HG03432 (cell line): ENCODE results near the gene TMEM8B.
"Not testable (repeated sequence)": the region's sequence is repeated elsewhere in the genome, so short reads cannot be mapped to it uniquely, and the experiment has no call there.

Experiments used
- ATAC-seq: cut with Tn5 transposase; IDR thresholded peaks from one replicate; pipeline ENCODE4 v1.9.1; 2021; ENCODE audit warnings: mild to moderate bottlenecking, moderate library complexity; ENCODE audit not compliant: unreplicated experiment

The TMEM8B gene

GRCh38 chr9:35905912-35906679 is 77.1 kb downstream of the TMEM8B start, which contains the start of gene HRCT1:
HRCT1 (plus strand) TSS chr9:35906202; CDS start chr9:35906288, 86 bp downstream.
- no peak for ATAC-seq

DNA sequence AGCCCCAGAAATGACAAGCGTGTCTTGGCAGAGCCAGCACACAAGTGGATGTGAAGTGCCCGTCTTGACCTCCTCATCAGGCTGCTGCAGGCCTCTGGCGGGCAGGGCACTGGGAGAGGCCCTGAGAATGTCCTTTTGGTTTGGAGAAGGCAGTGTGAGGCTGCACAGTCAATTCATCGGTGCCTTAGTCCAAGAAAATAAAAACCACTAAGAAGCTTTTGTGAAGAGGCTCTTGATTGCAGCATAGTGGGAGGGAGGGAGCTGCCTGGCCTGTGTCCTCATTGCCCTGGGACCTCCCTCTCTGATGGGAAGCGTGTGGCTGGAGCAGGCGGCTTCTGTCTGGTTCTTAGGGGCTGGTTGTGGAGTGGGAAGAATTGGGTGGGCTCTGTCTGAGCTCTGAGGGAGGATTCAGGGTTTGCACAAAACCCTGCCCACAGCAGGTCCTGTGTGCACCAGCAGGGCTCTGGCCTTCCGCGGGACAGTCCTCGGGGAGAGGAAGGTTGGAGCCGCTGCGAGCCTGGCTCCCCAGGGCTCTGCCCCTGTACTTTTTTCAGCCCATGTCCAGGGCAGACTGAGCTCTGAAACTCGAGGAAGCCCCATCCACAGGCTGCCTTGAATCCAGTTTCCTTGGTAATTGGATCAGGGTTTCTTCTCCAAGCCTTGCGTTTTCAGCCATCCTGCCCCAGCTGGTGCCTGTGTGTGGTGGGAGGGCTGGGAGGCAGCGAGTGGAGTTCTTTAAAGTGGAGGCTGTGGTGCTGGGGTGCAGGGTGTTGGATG is 78.1 kb downstream of the TMEM8B start:
- no peak for ATAC-seq

DNA sequence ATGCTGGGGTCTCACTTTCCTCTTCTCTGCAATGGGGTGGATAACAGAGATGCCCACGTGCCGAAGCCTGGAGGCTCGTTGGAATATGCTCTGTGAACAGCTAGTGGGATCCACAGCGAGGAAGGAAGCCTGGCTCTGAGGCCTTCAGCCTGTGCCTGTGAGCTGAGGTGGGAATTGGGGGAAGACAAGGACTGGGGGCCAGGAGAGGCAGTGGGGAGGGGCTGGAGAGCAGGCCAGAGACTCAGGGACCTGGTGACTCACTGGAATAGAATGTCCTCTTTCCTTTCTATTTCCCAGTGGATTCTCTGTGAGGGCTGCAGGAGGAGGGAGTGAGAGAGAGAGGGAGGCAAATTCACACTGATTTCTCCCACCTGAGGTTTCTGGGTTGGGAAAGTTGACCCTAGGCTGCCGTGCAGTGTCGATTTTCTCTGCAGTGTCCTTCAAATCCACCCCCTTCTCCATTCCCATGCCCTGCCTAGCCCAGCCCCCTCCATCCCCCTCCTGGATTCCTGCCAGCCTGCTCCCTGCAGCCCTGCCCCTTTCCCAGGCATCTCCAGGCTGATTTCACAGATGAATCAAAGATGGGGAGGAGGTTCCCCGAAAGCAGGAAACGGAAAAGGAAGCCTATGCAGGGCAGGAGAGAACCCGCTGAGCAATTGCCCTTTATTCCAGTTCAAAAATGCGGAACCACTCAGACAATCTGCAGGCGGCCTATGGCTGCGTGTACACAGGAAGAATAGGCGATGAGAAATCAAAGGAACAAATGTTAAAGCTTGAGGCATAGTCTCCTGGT is 78.9 kb downstream of the TMEM8B start:
- ATAC-seq, result no peak

GRCh38 chr9:35908504-35909125 is 79.6 kb downstream of the TMEM8B start:
- ATAC-seq, result no peak

- ATAC-seq, result no peak
Measured at GRCh38 chr9:35909274-35909673, 80.2 kb downstream of the TMEM8B start, which contains the start of gene SPAAR. SPAAR (plus strand) TSS chr9:35909490; CDS start chr9:35910464, 974 bp downstream.

- ATAC-seq, result no peak
Measured at GRCh38 chr9:35909687-35910612, 80.9 kb downstream of the TMEM8B start.

DNA sequence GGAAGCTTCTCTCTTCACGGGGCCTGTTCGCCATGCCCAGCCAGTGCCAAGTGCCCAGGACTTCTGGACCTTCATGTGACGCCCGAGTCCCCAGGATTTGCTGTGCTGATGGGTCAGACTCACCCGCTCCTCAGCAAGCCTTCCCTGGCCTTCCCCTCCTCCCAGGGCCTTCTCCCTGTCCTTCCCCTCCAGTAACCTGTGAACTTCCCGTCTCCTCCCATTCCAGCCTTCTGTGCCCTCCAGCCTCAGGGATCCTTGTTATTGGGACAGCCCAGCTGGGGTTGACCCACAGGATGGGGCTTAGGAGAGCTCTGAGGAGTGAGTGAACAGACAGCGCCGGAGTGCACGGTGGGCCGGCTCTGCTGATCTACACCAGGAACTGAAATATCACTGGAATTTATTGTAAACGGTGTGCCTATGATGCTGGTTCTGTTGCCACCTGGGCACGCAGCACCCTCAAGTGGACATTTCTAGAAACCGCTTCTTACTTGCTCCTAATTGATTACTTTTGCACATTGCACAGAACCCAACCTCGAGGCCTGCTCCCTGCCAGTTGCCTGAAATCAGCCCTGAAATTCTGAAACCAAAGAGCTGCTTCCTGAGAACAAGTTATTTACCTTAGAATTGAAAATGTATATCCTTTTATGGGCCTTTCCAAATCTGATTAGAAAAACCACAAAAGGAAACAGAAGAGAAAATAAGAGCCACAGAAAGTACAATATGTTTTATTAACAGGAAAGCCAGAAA is 81.8 kb downstream of the TMEM8B start:
- ATAC-seq, result no peak

- ATAC-seq, result no peak
Measured at GRCh38 chr9:35911690-35912089, 82.7 kb downstream of the TMEM8B start.

GRCh38 chr9:35912791-35913400 is 83.9 kb downstream of the TMEM8B start:
- ATAC-seq, result no peak

DNA sequence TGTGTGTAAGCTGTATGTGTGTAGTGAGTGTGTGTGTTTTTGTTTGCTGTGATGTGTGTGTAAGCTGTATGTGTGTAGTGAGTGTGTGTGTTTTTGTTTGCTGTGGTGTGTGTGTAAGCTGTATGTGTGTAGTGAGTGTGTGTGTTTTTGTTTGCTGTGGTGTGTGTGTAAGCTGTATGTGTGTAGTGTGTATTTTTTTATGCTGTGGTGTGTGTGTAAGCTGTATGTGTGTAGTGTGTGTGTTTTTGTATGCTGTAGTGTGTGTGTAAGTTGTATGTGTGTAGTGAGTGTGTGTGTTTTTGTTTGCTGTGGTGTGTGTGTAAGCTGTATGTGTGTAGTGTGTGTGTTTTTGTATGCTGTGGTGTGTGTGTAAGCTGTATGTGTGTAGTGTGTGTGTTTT is 84.4 kb downstream of the TMEM8B start:
- ATAC-seq, result not testable (repeated sequence)

DNA sequence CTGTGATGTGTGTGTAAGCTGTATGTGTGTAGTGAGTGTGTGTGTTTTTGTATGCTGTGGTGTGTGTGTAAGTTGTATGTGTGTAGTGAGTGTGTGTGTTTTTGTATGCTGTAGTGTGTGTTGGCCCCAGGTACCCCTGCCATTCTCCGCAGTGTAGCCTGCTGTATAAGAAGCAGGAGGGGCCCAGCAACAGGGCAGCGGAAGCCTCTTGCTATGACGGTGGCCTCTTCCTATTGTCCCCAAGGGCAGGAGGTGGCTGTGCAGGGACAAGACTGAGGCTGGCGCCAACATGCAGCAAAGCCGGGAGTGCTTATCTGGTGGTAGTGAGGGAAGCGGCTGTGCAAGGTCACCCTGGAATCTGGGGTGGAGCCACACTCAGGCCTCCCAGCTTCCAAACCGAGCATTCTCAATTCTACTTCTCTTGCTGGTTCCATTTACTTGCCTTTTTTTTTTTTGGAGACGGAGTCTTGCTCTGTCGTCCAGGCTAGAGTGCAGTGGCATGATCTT is 85.3 kb downstream of the TMEM8B start:
- ATAC-seq, result no peak
